Activated naive CD8-positive, alpha-beta T cell treated with anti-CD3 and anti-CD28 coated beads, Interleukin-2, amount 10 ng/mL, durations not matched to agents 7 days and 5 days (primary cell): ENCODE measurements around the gene SKA2. TPM values are rescaled to one million over a fixed set of nuclear protein-coding genes. Genes with fewer than 3 reads are reported as not detected.
"Not testable (repeated sequence)": the region's sequence is repeated elsewhere in the genome, so short reads cannot be mapped to it uniquely, and the experiment has no call there.

ENCODE experiments used
- ATAC-seq: fragments of 150-1000 bp; cut with Tn5 transposase; one replicate; pipeline ENCODE4 v1.10.0; 2021; ENCODE audit warnings: low read depth, moderate library complexity
- POLR2A ChIA-PET: fragments of 350-600 bp; sonication (Branson Sonifier 250); formaldehyde crosslinking; loops from one replicate; lab custom pipeline; 2021; ENCODE audit warnings: antibody characterized with exemption; lab: Charles Lee
- DNase-seq: peaks from one replicate; pipeline ENCODE4 v3.0.0; 2021
- H3K27ac Mint-ChIP-seq: one replicate; pipeline ENCODE4 v1.8.0; 2022; ENCODE audit warnings: mild to moderate bottlenecking, mixed read lengths
- H3K27me3 Mint-ChIP-seq: one replicate; pipeline ENCODE4 v1.8.0; 2022; ENCODE audit warnings: mild to moderate bottlenecking, moderate library complexity, mixed read lengths
- H3K36me3 Mint-ChIP-seq: one replicate; pipeline ENCODE4 v1.8.0; 2021; ENCODE audit warnings: mild to moderate bottlenecking, mixed read lengths
- H3K4me1 Mint-ChIP-seq: one replicate; pipeline ENCODE4 v1.8.0; 2021; ENCODE audit warnings: mixed read lengths
- H3K4me3 Mint-ChIP-seq: one replicate; pipeline ENCODE4 v1.8.0; 2022; ENCODE audit warnings: mild to moderate bottlenecking, moderate library complexity, mixed read lengths
- H3K9me3 Mint-ChIP-seq: one replicate; pipeline ENCODE4 v1.8.0; 2021; ENCODE audit warnings: mixed read lengths
- total RNA-seq, 2 experiments: library from RNA; stranded (reverse); gene quantifications; one replicate each; pipeline ENCODE4 v1.2.3, GENCODE V29; 2021

Gene SKA2
- total RNA-seq, 2 experiments from 2014 or later, result 71.9 to 80.3 TPM

DNA sequence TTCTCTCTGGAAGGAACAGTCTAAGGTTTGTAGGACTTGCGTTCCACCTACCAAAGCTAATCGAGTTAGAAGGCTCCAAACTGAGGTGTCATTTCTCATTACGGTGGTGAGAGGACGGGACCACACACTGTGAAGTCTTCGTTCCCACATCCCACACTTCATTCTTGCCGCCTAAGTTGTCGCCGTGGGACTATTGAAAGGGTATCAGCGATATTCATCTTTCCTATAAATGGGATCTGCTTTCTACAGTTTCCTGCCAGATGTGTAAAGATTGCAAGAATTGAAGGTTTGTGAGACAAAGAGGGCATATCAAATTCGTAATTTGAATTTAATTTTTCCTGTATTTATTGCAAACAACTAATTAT lies 47.7 kb downstream of the SKA2 start:
- ATAC-seq (peak; percentile 21), DNase-seq (no peak)
- no peaks in the 10 kb centered on the region for H3K27me3 Mint-ChIP-seq
- peak overlapping the region; percentile 93 for H3K27ac Mint-ChIP-seq
- POLR2A ChIA-PET, result interaction anchor here (1.0 to 2.4 kb wide), 9 partner anchors 11 to 476 kb away, joined by 3 to 23 read pairs (median 6); partner anchors contain the start of genes PRR11, RAD51C, SKA2 and SMG8
- H3K4me1 Mint-ChIP-seq, result peaks cover 36% of the 10 kb centered on the region
- no peaks in the 10 kb centered on the region for H3K9me3 Mint-ChIP-seq
- H3K4me3 Mint-ChIP-seq, result peak overlapping the region; percentile 85
- H3K36me3 Mint-ChIP-seq, result peaks cover 23% of the 10 kb centered on the region

DNA sequence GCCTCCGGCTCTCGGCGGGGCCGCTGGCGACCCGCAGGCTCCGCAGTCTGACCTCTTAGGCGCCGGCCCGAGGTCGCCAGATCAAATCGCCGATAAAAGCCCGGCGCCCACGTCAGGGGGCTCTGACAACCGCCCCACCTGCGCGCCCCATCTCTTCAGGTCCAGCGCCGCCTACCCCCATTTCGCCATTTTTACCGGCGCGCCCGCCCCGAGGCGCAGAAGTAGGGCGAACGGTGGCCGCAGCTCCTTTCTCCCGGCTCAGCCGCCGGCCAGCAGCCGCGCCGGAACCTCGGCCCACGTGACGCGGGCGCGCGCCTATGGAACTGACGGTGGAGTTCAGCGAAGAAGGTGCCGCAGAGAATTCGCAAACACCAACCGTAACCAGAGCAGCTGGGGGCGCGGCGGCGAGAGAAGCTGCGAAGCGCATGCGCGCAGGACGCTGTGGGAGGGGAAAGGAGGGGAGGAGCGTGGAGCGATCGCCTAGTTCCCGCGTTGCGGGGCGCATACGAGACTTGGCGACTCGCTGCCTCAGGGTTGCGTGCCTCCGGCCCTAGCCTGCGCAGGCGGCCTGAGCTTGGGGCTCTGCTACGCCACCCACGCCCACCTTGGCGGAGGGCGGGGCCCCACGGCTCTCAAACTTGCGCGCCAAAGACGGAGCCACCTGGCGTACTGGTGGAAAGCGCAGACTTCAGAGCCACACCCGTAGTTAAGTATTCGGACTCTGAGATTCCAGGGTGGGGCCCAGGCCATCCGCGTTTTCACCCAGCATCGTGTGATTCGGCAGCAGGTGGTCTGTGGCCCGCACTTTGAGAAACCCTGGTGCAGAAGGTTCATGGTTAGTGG lies 48.3 kb downstream of the SKA2 start, which contains the start of gene TRIM37:
TRIM37 (minus strand) TSS at position 418 of the 843 bp plus-strand sequence. CDS start 419 bp downstream, outside the sequence.
- Mint-ChIP-seq H3K4me3 (peak within 1 kb of the TSS; percentile 85), H3K27me3 (no peaks in the 10 kb centered on the region), H3K4me1 (peaks cover 33% of the 10 kb centered on the region), H3K27ac (peak within 1 kb of the TSS; percentile 93), H3K9me3 (no peaks in the 10 kb centered on the region), H3K36me3 (peaks cover 20% of the 10 kb centered on the region)
- peak; percentile 97 for ATAC-seq
- DNase-seq, result peak; percentile 99
- POLR2A ChIA-PET, result interaction anchor here (0.5 to 2.4 kb wide), 13 partner anchors 12 to 536 kb away, joined by 3 to 23 read pairs (median 4); partner anchors contain the start of genes PRR11, RAD51C, SKA2 and SMG8

DNA sequence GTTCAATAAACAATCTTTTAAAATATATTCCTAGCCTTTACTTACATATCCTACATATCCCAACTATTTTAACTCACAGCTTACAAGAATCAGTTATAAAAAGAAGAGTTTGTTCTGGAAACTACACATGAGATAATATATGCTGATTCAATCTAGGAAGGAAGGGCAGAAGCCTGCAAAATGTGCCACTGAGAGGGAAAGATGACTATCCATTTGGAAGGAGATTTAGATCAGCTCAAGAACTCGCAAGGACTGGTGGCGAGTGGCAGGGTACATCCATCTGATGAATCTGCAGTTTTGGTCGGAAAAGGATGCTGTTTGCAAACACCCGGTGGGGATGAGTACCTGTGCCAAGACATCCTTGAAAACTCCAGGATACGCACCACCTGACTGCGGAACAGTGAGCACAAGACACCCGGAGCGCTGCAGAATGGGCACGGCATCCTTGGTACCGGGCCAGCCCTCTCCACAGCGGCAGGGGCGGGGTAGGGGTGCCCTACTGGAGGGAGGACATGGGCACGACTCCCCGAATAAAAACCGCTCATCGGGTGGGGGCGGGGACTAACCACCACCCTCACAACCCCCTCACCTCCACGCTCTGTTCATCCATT lies 49.0 kb downstream of the SKA2 start:
- ATAC-seq, result peak; percentile 25
- POLR2A ChIA-PET, result interaction anchor here (0.5 to 2.4 kb wide), 13 partner anchors 12 to 537 kb away, joined by 3 to 23 read pairs (median 4); partner anchors contain the start of genes PRR11, RAD51C, SKA2 and SMG8
- H3K4me1 Mint-ChIP-seq, result peaks cover 33% of the 10 kb centered on the region

DNA sequence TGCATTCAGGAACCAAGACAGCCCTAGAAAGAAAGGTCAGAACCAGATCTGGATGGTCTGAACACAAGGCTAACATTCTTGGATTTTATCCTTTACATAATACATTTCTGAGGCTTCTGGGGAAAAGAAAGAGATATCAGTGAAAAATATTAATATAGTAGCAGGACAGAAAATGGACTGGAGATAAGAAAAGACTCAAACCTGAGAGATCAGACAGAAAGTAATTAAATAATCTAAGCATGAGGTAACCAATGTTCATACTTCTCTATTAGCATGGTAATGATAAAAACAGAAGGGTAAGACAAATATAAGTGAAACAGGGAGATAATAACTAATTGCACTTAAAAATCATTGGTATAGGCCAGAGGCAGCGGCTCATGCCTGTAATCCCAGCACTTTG lies 53.8 kb downstream of the SKA2 start:
- H3K27me3 Mint-ChIP-seq, result no peaks in the 10 kb centered on the region
- H3K4me3 Mint-ChIP-seq, result no peak overlapping the region
- H3K27ac Mint-ChIP-seq, result no peak overlapping the region
- no peaks in the 10 kb centered on the region for H3K9me3 Mint-ChIP-seq
- peaks cover 25% of the 10 kb centered on the region for H3K4me1 Mint-ChIP-seq
- H3K36me3 Mint-ChIP-seq, result peaks cover 35% of the 10 kb centered on the region
- POLR2A ChIA-PET, result no interaction called here
- ATAC-seq, result no peak
- no peak for DNase-seq

More for the DNA sequence above, 49.0 kb downstream of the SKA2 start:
- H3K9me3 Mint-ChIP-seq, result no peaks in the 10 kb centered on the region
- H3K36me3 Mint-ChIP-seq, result peaks cover 19% of the 10 kb centered on the region
- H3K4me3 Mint-ChIP-seq, result peak overlapping the region; percentile 85
- peak overlapping the region; percentile 93 for H3K27ac Mint-ChIP-seq
- no peaks in the 10 kb centered on the region for H3K27me3 Mint-ChIP-seq
- DNase-seq, result peak; percentile 74

DNA sequence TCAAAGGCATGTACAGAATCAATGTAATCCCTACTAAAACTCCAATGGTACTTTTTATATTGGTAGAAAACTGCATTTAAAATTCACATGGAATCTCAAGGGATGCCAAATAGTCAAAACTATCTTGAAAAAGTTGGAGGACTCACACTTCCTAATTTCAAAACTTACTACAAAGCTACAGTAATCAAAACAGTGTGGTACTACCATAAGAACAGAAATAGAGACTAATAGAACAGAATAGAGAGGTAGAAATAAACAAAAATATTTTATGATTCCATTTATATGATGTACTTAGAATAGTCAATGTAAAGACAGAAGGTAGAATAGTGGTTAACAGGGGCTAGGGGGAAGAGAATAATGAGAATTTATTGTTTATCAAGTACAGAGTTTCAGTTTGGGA lies 57.1 kb downstream of the SKA2 start:
- Mint-ChIP-seq H3K27me3 (no peaks in the 10 kb centered on the region), H3K36me3 (peaks cover 30% of the 10 kb centered on the region), H3K9me3 (no peaks in the 10 kb centered on the region), H3K4me1 (peaks cover 12% of the 10 kb centered on the region), H3K4me3 (no peak overlapping the region), H3K27ac (no peak overlapping the region)
- ATAC-seq (no peak), DNase-seq (no peak)
- POLR2A ChIA-PET, result no interaction called here

DNA sequence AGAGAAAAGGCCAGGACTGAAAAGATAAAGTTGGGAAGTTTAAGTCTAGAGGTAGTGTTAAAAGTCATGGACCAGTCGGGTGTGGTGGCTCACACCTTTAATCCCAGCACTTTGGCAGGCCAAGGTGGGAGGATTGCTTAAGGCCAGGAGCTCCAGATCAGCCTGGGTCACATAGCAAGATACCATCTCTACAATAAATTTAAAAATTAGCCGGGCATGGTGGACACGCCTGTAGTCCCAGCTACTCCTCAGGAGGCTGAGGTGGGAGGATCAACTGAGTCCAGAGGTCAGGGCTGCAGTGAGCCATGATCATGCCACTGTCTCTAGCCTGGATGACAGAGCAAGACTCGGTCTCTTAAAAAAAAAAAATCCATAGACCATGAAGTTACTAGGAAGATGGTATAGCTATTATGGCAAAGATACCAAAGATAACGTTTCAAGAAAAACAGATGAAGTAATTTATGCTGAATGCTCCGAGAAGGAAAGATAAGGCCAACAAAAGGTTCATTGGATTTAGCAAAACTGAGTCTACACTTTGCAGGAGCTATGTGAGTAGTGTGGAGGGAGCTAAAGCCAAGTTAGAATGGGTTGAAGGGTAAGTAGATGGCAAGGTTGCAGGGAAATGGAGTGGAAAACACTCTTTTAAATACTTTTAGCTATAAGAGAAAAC lies 60.0 kb downstream of the SKA2 start:
- peaks cover 22% of the 10 kb centered on the region for H3K36me3 Mint-ChIP-seq
- no peak overlapping the region for H3K27ac Mint-ChIP-seq
- ATAC-seq (no peak), DNase-seq (no peak)
- no peaks in the 10 kb centered on the region for H3K27me3 Mint-ChIP-seq
- H3K4me1 Mint-ChIP-seq, result peaks cover 7% of the 10 kb centered on the region
- POLR2A ChIA-PET, result interaction anchor here (0.6 to 1.2 kb wide), 2 partner anchors 9 to 112 kb away, joined by 4 to 6 read pairs; no protein-coding TSS in a partner anchor
- H3K9me3 Mint-ChIP-seq, result no peaks in the 10 kb centered on the region
- no peak overlapping the region for H3K4me3 Mint-ChIP-seq

DNA sequence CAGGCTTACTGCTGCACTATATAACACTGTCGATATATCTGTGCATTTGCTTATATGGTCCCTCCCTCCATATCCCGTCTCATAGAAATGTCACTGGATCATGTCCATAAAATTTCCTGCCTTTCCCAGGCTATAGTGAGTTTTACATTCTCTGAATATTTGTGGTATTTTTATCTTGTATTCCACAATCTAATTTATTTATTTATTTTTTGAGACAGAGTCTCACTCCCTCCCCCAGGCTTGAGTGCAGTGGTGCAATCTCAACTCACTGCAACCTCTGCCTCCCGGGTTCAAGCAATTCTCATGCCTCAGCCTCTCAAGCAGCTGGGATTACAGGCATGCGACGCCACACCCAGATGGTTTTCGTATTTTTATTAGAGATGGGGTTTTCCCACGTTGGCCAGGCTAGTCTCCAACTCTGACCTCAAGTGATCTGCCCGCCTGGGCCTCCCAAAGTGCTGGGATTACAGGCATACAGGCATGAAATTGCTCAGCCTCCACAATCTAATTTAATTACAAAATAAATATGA lies 61.2 kb downstream of the SKA2 start:
- Mint-ChIP-seq H3K27ac (no peak overlapping the region), H3K4me1 (peaks cover 7% of the 10 kb centered on the region), H3K4me3 (no peak overlapping the region), H3K9me3 (no peaks in the 10 kb centered on the region), H3K27me3 (no peaks in the 10 kb centered on the region), H3K36me3 (peaks cover 20% of the 10 kb centered on the region)
- ATAC-seq (no peak), DNase-seq (no peak)
- POLR2A ChIA-PET, result no interaction called here

DNA sequence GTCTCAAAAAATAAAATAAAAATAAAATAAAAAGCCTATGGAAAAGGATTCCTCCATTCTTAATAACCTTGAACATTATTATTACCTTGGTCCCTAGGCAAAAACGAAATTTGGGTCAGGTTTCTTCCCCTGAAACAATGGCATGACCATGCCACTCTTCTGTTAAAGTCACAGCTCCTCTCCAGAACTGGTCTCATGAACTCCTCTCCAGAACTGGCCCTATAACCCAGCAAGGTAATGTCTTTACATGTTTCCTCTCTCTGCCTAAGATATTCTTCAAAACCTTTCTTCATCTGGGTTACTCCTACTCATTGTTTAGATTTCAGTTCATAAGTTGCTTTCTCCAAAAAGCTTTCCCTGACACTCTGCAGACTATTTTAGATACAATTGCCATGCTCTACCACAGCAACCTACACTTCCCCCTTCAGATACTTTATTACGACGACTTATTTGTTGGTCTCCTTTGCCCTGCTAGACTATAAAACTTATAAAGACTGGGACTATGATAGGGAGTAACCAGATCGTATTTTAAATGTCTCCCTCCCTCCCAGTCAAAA lies 61.8 kb downstream of the SKA2 start:
- Mint-ChIP-seq H3K27ac (peak overlapping the region; percentile 28), H3K9me3 (no peaks in the 10 kb centered on the region), H3K36me3 (peaks cover 20% of the 10 kb centered on the region), H3K4me1 (peaks cover 7% of the 10 kb centered on the region), H3K27me3 (no peaks in the 10 kb centered on the region), H3K4me3 (no peak overlapping the region)
- no peak for DNase-seq
- ATAC-seq, result no peak
- POLR2A ChIA-PET, result no interaction called here

DNA sequence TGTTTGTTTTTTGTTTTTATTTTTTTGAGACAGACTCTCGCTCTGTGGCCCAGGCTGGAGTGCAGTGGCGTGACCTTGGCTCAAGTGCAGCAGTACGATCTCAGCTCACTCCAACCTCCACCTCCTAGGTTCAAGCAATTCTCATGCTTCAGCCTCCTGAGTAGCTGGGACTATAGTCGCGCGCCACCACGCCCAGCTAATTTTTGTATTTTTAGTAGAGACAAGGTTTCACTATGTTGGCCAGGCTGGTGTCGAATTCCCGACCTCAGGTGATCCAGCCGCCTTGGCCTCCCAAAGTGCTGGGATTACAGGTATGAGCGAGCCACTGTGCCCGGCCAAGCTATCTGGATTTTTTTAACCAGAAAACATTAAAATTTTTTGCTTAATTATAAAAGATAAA lies 64.4 kb downstream of the SKA2 start:
- H3K4me3 Mint-ChIP-seq, POLR2A ChIA-PET, DNase-seq, H3K4me1 Mint-ChIP-seq, H3K27ac Mint-ChIP-seq, H3K27me3 Mint-ChIP-seq, H3K9me3 Mint-ChIP-seq, ATAC-seq: not testable (repeated sequence)
- peaks cover 16% of the 10 kb centered on the region for H3K36me3 Mint-ChIP-seq

DNA sequence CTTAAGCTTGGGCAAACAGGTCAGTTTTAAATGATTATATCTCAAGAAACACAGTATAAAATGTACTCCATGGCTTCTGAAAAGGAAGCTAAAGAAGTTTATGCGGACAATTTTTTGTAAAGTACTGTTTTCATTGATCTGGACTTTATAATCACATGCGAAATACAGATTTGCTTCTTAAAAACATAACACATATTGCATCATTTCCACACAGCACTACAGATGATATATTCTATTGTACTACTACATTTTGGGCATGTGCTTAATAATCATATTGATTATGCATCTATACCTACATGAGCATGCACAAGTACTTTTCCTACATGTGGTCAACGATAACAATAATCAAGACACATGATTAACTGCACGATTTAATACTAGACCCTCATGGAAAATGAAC lies 70.8 kb downstream of the SKA2 start:
- no peak for ATAC-seq
- Mint-ChIP-seq H3K27me3 (no peaks in the 10 kb centered on the region), H3K4me1 (peaks cover 7% of the 10 kb centered on the region), H3K4me3 (no peak overlapping the region), H3K36me3 (peaks cover 32% of the 10 kb centered on the region), H3K9me3 (no peaks in the 10 kb centered on the region), H3K27ac (no peak overlapping the region)
- POLR2A ChIA-PET, result no interaction called here
- no peak for DNase-seq

DNA sequence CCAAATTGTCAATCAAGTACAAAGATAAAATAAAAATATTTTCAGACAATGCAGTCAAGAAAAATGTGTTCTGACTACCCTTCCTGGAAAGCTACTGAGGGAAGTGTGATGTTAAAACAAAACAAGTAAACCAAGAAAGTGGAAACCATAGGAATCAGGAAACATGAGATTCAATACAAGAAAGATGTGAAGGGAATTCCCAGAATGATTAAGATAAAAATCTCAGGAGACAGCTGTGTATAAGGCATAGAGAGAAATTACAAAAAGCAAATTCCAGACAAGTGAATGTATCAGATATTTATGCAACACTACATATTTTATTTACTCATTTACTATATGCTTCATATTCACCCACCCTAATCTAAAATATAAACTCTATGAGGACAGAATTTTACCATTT lies 80.5 kb downstream of the SKA2 start:
- no peaks in the 10 kb centered on the region for H3K27me3 Mint-ChIP-seq
- H3K9me3 Mint-ChIP-seq, result no peaks in the 10 kb centered on the region
- no peak for DNase-seq
- no peaks in the 10 kb centered on the region for H3K4me1 Mint-ChIP-seq
- no peak overlapping the region for H3K4me3 Mint-ChIP-seq
- ATAC-seq, result no peak
- POLR2A ChIA-PET, result interaction anchor here (0.6 kb wide), 1 partner anchor 82 kb away, joined by 3 read pairs; no protein-coding TSS in a partner anchor
- no peak overlapping the region for H3K27ac Mint-ChIP-seq
- H3K36me3 Mint-ChIP-seq, result peaks cover 29% of the 10 kb centered on the region

DNA sequence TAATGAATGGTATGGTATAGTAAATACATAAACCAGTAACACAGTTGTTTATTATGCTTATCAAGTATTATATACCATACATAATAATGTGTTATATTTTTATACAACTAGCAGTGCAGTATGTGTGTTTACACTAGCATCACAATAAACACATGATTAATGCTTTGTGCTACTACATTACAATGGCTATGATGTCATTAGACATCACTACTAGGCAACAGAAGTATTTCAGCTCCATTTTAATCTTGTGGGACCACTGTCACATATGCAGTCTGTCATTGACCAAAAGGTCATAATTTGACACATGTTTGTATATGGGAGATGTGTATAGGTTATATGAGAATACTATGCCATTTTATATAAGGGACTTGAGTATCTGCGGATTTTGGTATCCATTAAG lies 81.0 kb downstream of the SKA2 start:
- H3K27me3 Mint-ChIP-seq, result no peaks in the 10 kb centered on the region
- no peaks in the 10 kb centered on the region for H3K9me3 Mint-ChIP-seq
- DNase-seq (no peak), ATAC-seq (no peak)
- H3K4me3 Mint-ChIP-seq, result no peak overlapping the region
- H3K27ac Mint-ChIP-seq, result no peak overlapping the region
- no peaks in the 10 kb centered on the region for H3K4me1 Mint-ChIP-seq
- peaks cover 30% of the 10 kb centered on the region for H3K36me3 Mint-ChIP-seq
- POLR2A ChIA-PET, result interaction anchor here (0.6 kb wide), 1 partner anchor 82 kb away, joined by 3 read pairs; no protein-coding TSS in a partner anchor
